HG03432 (cell line): ENCODE measurements around the gene RAB39A.
"Not testable (repeated sequence)": the region's sequence is repeated elsewhere in the genome, so short reads cannot be mapped to it uniquely, and the experiment has no call there.

Experiments
- ATAC-seq: cut with Tn5 transposase; IDR thresholded peaks from one replicate; pipeline ENCODE4 v1.9.1; 2021; ENCODE audit warnings: mild to moderate bottlenecking, moderate library complexity; ENCODE audit not compliant: unreplicated experiment

RAB39A gene, protein sequence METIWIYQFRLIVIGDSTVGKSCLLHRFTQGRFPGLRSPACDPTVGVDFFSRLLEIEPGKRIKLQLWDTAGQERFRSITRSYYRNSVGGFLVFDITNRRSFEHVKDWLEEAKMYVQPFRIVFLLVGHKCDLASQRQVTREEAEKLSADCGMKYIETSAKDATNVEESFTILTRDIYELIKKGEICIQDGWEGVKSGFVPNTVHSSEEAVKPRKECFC

DNA sequence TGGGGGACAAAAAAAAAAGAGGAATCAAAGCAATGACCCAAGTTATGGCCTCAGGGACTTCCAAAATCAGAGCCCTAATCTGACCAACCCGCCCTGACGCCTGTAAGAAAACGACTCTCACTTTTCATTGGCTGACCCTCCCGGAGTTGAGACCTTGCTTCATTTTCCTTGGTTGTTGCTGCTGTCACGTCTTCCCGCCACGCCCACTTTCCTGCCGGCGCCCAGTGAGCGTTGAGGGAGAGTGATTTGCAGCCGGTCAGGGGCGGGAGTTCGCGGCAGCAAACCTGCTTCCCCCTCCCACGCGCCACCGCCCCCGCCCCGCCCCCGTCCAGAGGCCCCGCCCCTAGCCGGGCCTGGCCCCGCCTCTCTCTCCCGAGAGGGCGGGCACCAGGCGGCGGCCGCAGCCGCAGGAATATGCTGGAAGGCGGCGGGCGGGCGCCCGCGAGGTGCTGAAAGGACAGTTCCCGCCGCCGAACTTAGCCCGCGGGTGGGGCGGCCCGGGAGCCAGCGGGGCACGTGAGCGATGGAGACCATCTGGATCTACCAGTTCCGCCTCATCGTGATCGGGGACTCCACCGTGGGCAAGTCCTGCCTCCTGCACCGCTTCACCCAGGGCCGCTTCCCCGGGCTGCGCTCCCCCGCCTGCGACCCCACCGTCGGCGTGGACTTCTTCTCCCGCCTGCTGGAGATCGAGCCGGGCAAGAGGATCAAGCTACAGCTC, at the start of gene RAB39A:
Gene RAB39A, plus strand, starts transcription at position 403 of the 721 bp plus-strand sequence. Its CDS starts 121 bp downstream, at position 524.
- peak; percentile 94 for ATAC-seq

DNA sequence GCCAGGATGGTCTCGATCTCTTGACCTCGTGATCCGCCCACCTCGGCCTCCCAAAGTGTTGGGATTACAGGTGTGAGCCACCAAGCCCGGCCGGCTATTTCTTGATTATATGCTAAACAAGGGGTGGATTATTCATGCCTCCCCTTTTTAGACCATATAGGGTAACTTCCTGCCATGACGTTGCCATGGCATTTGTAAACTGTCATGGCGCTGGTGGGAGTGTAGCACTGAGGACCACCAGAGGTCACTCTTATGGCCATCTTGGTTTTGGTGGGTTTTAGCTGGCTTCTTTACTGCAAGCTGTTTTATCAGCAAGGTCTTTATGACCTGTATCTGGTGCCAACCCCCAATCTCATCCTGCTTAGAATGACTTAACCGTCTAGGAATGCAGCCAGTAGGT, 46.8 kb upstream of the RAB39A start:
- not testable (repeated sequence) for ATAC-seq

DNA sequence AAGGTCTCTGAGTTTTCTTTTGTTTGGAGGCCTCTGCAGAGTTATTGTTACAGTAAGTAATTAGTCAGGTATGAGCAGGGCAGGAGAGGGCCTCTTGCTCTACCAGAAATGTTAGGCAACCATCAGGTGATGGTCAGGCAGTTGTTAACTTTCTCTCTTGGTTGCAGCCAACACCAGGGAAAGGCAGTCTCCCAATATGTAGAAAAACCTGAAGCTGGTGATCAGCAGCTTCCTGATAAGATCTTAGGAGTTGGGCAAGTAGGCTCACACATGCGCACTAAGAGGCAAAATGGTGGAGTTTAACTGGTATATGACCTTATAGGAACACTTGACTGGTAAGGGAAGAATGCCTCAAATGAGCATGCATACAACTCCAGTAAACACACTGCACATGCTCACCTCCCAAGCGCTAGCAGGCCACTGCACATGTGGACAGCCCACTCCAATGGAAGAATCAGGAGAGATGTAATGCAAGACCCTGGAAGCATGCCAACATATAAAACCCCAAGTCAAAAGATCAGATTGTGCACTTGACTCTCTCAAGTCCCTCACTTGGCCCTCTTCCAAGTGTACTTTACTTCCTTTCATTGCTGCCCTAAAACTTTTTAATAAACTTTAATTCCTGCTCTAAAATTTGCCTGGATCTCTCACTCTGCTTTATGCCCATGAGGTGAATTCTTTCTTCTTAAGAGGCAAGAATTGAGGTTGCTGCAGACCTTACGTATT, 46.0 kb upstream of the RAB39A start:
- no peak for ATAC-seq

DNA sequence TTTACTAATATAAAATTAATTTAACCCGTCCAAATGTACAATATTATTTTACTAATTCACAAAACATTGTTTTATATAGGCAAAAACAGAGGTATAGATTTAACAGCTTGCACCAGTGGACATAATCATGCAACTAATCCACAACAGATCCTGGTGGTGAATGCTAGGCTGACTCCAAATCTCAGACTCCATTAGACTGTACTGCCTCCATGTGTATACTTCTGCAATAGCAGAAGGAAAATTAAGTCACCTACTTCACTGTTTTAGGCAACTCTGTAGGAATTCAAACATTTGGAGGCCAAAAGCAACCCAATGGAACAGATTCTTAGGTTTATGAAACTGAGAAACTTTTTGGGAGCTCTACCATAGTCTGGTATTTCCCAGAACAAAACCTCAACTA, 30.0 kb upstream of the RAB39A start:
- ATAC-seq, result peak; percentile 80

DNA sequence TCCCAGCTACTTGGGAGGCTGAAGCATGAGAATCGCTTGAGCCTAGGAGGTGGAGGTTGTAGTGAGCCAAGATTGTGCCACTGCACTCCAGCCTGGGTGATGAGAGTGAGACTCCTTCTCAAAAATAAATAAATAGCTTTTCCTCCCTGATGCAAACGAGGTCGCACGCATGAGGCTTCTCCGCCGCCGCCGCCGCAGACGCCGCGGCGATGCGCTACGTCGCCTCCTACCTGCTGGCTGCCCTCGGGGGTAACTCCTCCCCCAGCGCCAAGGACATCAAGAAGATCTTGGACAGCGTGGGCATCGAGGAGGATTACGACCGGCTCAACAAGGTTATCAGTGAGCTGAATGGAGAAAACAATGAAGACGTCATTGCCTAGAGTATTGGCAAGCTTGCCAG, 20.0 kb upstream of the RAB39A start:
- no peak for ATAC-seq

DNA sequence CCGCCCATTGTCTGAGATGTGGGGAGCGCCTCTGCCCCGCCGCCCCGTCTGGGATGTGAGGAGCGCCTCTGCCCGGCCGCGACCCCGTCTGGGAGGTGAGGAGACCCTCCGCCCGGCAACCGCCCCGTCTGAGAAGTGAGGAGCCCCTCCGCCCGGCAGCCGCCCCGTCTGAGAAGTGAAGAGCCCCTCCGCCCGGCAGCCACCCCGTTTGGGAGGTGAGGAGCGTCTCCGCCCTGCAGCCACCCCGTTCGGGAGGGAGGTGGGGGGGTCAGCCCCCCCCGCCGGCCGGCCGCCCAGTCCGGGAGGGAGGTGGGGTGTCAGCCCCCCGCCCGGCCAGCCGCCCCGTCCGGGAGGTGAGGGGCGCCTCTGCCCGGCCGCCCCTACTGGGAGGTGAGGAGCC, 15.8 kb upstream of the RAB39A start:
- not testable (repeated sequence) for ATAC-seq

DNA sequence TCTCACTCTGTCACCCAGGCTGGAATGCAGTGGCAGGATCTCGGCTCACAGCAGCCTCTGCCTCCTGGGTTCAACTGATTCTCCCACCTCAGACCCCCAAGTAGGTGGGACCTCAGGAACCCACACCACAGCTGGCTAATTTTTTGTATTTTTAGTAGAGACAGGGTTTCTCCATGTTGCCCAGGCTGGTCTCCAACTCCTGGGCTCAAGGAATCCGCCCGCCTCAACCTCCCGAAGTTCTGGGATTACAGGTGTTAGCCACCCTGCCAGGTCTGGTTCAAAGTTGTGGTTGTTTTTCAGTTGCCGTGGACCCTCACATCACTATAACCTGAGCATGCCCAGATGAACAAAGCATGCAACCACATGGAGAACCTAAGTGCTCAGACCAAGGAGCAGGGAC, 13.0 kb upstream of the RAB39A start:
- ATAC-seq, result no peak

DNA sequence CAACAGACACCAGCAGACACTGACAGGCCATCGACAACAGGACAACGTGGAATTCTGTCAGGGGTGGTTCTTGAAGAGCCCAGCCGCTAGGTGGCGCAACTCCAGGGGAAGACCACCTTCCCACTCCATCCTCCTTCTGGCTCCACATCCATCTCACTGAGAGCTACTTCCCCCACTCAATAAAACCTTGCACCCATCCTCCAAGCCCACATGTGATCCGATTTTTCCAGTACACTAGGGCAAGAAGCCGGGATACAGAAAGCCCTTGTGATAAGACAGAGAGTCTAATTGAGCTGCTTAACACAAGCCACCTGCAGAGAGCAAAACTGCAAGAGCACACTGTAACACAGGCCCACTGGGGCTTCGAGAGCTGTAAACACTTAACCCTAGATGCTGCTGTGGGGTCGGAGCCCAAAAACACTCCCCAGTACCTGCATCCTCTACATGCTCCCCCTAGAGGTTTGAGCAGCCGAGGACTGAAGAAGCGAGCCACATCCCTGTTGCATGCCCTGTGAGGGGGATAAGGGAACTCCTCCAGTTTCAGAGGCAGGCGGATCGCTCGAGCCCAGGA, 11.5 kb upstream of the RAB39A start:
- peak; percentile 77 for ATAC-seq

DNA sequence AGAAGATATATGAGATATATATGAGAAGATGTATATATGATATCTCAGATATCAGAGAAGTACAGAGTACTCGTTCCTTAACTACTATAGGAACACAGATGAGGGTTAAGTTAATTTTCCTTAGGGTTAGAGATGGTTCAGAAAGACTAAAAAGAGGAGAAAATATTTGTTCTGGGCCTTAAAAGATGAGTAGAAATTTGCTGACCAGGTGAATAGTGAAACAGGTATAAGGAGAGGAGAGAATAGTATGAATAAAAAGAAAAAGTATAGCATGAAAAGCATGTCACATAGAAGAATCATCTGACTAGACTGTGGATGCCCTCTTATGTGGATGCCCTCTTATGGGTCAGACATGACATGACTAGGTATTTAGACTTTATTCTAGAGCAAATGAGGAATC, 6.3 kb upstream of the RAB39A start:
- no peak for ATAC-seq

DNA sequence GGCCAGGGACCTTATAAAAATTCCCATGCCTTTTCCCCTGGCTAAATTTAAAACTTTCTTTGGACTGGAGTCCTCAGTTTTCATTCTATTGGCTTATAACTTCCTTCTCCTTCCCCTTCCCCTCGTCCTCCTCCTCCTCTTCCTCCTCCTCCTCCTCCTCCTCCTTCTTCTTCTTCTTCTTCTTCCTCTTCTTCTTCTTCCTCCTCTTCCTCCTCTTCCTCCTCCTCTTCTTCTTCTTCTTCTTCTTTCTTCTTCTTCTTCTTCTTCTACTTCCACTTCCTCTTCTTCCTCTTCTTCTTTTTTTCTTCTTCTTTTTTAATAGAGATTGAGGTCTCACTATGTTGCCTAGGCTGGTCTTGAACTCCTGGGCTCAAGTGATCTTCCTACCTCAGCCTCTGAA, 4.7 kb upstream of the RAB39A start:
- ATAC-seq, result not testable (repeated sequence)

DNA sequence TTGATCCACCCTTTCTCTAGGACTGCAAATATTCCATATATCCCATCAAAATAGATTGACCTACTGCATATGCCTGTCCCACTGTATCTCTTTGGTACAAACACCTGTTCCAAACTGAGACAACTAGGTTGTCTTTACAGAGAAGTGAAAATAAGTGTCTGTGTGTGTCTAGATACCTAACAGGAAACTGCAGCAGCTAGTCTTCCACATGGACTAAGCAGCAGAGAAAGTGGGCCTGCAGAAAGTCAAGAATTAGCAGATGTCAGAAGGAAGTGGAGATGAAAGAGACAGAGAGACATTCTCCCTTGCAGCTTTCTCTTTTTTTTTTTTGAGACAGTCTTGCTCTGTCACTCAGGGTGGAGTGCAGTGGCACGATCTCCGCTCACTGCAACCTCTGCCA, 3.9 kb upstream of the RAB39A start:
- no peak for ATAC-seq

DNA sequence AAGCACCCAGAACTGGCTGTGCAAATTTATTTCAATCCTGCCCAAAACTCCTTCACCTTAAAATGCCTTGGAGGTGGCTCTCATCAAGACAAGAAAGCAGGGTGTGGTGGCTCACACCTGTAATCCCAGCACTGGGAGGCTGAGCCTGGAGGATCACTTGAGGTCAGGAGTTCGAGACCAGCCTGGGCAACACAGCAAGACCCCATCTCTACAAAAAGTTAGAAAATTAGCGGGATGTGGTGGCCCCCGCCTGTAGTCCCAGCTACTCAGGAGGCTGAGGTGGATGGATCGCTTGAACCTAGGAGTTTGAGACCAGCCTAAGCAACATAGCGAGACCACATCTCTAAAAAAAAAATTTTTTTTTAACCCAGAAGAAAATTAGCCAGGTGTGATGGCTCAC, 689 bp upstream of the RAB39A start:
- ATAC-seq, result no peak

DNA sequence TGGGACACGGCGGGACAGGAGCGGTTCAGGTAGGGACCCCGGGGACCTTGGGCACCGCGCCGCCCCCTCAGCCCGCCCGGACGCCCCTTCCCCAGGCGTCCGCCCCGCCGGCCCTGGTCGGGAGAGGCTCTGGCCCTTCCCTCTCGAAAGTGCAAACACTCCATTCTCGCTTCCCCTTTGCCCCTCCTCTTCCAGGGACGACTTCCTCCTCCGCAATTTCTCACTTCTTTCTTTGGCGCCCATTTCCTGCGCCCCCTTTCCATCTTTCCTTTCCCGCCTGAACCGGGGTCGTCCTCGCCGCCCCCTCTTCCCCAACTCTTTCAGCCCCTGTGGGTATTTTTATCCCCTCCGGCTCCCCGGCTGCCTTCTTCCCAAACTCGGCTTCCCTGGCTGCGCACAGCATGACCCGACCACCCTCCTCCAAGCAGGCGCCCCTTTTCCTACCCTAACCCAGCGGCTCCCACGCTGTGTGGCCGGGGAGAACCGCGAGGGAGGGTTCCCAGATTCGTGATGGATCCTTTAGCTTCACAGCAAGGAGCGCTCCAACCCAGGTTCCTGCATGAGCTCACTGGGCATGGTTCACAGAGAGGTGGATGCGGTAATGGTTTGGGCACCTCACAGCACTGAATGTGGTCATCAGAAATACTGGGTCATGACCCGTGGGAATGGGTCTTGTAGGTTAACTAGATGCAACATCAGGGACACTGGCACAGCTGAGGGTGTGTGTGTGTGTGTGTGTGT, 689 bp downstream of the RAB39A start:
- ATAC-seq, result peak; percentile 24

DNA sequence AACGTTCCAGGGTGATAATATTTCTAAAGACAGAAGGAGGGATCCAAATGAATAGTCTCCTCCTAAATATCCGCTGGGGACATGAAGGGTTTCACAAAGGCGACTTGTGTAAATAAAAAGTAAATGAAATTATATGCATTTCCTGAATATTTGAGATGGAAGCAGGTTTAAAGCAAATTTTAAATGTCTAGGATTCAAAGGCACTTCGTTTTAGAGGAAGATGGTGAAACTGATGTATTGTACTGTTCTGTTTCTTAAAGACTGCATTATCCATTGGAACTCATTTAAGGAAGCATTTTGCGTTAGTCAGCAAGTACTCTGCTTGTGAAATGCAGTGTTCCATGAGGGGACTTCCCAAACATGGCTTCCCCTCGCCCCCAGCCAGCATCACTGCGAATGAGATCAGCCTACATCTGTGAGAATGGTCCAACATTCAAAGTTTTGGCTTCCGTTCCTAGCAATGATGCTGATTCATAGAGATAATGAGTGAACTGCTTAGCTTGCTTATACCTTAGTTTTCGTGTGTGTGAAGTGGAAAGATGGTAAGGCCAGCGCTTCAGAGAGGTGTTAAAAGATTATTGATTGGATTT, 1.5 kb downstream of the RAB39A start:
- ATAC-seq, result no peak

DNA sequence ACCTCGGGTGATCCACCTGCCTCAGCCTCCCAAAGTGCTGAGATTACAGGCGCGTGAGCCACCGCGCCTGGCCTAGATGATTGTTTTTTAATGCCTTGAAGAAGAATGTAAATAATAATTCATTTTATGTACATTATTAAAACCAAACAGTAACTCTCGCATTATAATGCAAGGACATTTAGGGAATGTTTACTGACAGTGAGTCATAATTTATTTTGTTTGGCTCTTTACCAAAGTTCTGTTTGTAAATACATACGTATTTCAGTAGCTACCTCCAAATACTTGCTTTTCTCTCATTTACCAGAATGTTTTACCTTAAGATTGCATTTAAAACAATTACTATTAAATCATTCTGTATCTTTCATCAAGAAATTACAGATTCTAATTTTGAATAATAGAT, 3.0 kb downstream of the RAB39A start:
- no peak for ATAC-seq

DNA sequence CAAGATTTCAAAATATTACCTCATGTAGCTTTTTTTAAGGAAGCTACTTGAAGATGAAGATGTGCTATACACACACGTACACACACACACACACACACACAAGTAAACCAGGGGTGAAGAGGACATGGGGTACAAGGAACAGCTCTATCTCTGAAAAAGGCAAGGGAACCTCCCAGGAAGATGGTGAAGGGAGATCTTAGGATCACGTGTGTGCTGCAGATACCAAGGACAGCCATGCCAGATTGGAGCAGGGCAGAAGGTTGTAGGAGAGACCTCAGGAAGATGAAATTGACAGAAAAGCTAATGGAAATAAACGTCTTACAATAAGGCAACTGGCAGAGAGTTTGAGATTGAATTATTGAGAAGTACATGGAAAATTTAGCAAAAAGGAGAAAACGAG, 19.7 kb downstream of the RAB39A start:
- no peak for ATAC-seq

DNA sequence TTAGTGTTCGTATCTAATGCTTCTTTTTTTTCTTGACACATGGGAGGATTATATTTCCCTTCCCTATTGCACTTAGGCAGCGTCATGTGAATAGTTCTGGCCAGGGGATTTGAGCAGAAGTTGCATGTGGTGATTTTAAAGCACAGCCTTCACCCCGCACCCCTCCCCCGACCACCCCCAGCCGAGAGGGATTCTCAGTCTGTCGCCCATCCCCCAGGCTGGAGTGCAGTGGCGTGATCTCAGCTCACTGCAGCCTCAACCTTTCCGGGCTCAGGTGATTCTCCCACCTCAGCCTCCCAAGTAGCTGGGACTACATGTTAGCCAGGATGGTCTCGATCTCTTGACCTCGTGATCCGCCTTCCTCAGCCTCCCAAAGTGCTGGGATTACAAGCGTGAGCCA, 20.1 kb downstream of the RAB39A start:
- ATAC-seq, result not testable (repeated sequence)

DNA sequence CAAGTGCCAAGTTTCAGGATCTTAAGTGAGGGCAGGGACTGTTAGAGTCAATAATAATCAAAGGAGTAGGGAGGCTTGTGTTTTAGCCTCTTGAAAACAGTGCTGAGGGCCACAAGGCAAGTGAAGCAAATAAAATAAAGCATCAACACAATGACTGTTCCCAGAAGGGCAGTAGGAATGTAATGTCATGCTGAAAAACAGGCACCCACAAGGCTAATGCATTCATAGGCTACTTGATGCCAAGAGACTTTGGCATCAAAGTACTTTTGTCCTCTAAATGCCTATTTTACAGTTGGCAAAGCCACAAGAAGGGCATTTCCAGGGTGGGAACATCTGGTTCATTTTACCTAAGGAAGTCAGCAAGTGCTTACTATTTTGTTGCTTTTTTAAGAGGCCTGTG, 22.9 kb downstream of the RAB39A start:
- no peak for ATAC-seq

DNA sequence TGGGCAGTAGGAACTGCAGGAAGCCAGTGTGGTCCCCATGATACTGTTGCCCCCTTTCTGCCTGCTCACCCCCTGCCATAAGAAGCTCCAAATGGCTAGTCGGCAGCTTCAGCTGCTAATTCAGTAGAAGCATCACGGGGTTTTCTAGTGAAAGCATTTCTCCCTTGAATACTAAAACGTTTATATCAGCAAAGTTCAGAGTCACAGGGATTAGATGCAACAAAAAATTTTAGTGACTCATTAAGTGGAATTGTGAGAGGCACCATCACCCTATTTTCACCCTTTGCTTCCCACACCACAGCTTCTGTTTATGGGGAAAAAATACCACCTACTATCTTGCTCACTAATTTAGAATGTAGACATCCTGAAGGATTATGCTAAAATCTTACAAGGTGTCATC, 25.2 kb downstream of the RAB39A start:
- no peak for ATAC-seq

DNA sequence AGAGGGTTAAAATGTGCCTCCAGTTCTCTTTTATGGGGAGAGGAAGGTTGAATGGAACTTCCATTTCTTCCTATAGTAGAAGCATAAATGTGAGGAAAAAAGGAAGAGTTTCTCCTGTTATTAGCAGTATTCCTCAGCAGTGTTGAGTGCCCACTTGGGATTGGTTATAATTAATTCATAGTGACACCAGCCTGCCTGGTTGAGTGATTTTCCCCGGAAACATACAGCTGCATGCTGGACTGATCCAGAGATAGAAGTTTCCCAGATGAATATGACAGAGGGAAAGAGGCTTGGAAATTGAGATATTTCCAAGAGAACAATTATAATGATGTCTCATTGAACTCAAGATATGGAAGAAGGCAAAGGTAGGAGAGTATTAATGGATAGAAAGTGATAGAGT, 28.3 kb downstream of the RAB39A start:
- no peak for ATAC-seq
